A673 (cell line): Measurements from ENCODE around the gene TUBGCP3. TPM values are rescaled to one million over a fixed set of nuclear protein-coding genes. Genes with fewer than 3 reads are reported as not detected.

Experiments
- BruUV-seq: library from RNA; stranded (reverse); fragments of 400-500 nt; replicated peaks from 2 replicates; lab custom pipeline; 2021; lab: Mats Ljungman, UMichigan
- CTCF ChIA-PET: fragments of 300-600 bp; sonication (Branson Sonifier 250); formaldehyde crosslinking; loops from one replicate; lab custom pipeline; 2022; ENCODE audit warnings: antibody characterized with exemption; lab: Charles Lee
- POLR2A ChIA-PET: fragments of 300-600 bp; sonication (Branson Sonifier 250); formaldehyde crosslinking; loops from one replicate; lab custom pipeline; 2022; ENCODE audit warnings: antibody characterized with exemption; ENCODE audit not compliant: low non-redundant PET; lab: Charles Lee
- DNase-seq: peaks from one replicate; pipeline ENCODE4 v3.0.0-alpha.2; 2015; ENCODE audit warnings: low spot score
- H3K27ac ChIP-seq: fragments of 200-600 bp; sonication (generic); 2 replicates; pipeline ENCODE4 v1.5.1; 2016; ENCODE audit warnings: mixed run types, low read depth, mild to moderate bottlenecking, mixed read lengths, antibody characterized with exemption, low read length; ENCODE audit not compliant: poor library complexity, severe bottlenecking
- H3K27me3 ChIP-seq: fragments of 200-600 bp; sonication (generic); replicated peaks from 2 replicates; pipeline ENCODE4 v1.6.1; 2017; ENCODE audit warnings: mixed run types, low read depth, mild to moderate bottlenecking, mixed read lengths, antibody characterized with exemption, low read length; ENCODE audit not compliant: insufficient read depth, poor library complexity
- H3K36me3 ChIP-seq: fragments of 200-600 bp; sonication (generic); 2 replicates; pipeline ENCODE4 v1.6.1; 2016; ENCODE audit warnings: mixed run types, mild to moderate bottlenecking, mixed read lengths, antibody characterized with exemption, low read length; ENCODE audit not compliant: insufficient read depth, poor library complexity, severe bottlenecking
- H3K4me1 ChIP-seq: fragments of 200-600 bp; sonication (generic); 2 replicates; pipeline ENCODE4 v1.6.1; 2017; ENCODE audit warnings: mixed run types, mild to moderate bottlenecking, mixed read lengths, antibody characterized with exemption, low read length; ENCODE audit not compliant: insufficient read depth, poor library complexity, severe bottlenecking
- H3K4me3 ChIP-seq: fragments of 200-600 bp; sonication (generic); 2 replicates; pipeline ENCODE4 v1.5.1; 2016; ENCODE audit warnings: low read depth, mixed run types, mild to moderate bottlenecking, mixed read lengths, low read length; ENCODE audit not compliant: poor library complexity, severe bottlenecking
- H3K9me3 ChIP-seq: fragments of 200-600 bp; sonication (generic); 2 replicates; pipeline ENCODE4 v1.6.1; 2016; ENCODE audit warnings: mixed run types, low read depth, mild to moderate bottlenecking, mixed read lengths, antibody characterized with exemption, low read length; ENCODE audit not compliant: poor library complexity, severe bottlenecking
- EZH2 ChIP-seq: fragments of 200-600 bp; sonication (generic); IDR thresholded peaks from 2 replicates; pipeline ENCODE4 v1.6.1; 2017; ENCODE audit warnings: borderline replicate concordance, low read depth, mild to moderate bottlenecking, mixed read lengths, antibody characterized with exemption, low read length; ENCODE audit not compliant: poor library complexity, severe bottlenecking
- intact Hi-C: fragments of 100-400 bp; cut with micrococcal nuclease; formaldehyde crosslinking; loops from one replicate; pipeline ENCODE4 v1.10.0; 2022; ENCODE audit not compliant: unreplicated experiment
- total RNA-seq: library from RNA; stranded (reverse); gene quantifications from 2 replicates; pipeline ENCODE4 v1.2.3, GENCODE V29; 2021
- TF ChIP-seq, protein P1 (sequence below): fragments of 300-800, 200-600 bp; sonication (generic); conservative IDR thresholded peaks from 2 replicates; pipeline ENCODE4 v1.5.1; 2017; ENCODE audit warnings: low read depth, mild to moderate bottlenecking, antibody characterized with exemption, low read length, moderate library complexity, mixed read lengths

TUBGCP3 gene
- total RNA-seq, 1 experiment from 2014 or later = 61.4 TPM

GRCh38 chr13:112572366-112572765, 15.6 kb downstream of the TUBGCP3 start:
- no peak for DNase-seq
- peaks cover 14% of the 10 kb centered on the region for H3K36me3 ChIP-seq
- intact Hi-C loops = no loop called here
- no peaks in the 10 kb centered on the region for H3K27me3 ChIP-seq
- BruUV-seq = no TSS peak
- ChIA-PET POLR2A (no interaction called here), CTCF (no interaction called here)
- H3K4me1 ChIP-seq = peaks cover 6% of the 10 kb centered on the region
- no peak for TF ChIP-seq EZH2
- TF ChIP-seq, protein P1, sequence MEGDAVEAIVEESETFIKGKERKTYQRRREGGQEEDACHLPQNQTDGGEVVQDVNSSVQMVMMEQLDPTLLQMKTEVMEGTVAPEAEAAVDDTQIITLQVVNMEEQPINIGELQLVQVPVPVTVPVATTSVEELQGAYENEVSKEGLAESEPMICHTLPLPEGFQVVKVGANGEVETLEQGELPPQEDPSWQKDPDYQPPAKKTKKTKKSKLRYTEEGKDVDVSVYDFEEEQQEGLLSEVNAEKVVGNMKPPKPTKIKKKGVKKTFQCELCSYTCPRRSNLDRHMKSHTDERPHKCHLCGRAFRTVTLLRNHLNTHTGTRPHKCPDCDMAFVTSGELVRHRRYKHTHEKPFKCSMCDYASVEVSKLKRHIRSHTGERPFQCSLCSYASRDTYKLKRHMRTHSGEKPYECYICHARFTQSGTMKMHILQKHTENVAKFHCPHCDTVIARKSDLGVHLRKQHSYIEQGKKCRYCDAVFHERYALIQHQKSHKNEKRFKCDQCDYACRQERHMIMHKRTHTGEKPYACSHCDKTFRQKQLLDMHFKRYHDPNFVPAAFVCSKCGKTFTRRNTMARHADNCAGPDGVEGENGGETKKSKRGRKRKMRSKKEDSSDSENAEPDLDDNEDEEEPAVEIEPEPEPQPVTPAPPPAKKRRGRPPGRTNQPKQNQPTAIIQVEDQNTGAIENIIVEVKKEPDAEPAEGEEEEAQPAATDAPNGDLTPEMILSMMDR = no peak
- no peak overlapping the region for H3K27ac ChIP-seq
- H3K9me3 ChIP-seq = no peaks in the 10 kb centered on the region
- no peak overlapping the region for H3K4me3 ChIP-seq

DNA sequence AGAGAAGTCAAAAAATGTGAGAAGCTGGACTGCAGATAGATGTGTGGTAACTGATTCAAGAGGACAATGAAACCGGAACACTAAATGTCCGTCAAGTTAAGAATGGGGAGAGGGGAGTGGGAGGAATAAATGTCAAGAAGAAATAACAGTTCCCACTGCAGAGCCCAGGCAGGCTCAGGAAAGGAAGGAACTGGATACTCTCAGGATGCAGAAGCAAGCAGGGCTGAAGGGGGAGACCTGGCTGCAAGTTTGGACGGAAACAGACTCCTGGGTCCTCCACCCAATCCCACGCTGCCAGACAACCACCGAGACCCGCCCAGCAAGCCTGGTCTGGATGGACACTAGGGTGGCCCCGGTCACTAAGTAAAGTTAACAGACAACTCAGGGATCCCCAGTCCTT, 18.1 kb downstream of the TUBGCP3 start:
- TF ChIP-seq, protein P1 = no peak
- no peak for TF ChIP-seq EZH2
- intact Hi-C loops = no loop called here
- Histone ChIP-seq H3K4me3 (no peak overlapping the region), H3K9me3 (no peaks in the 10 kb centered on the region), H3K4me1 (peaks cover 6% of the 10 kb centered on the region), H3K27me3 (no peaks in the 10 kb centered on the region), H3K27ac (no peak overlapping the region), H3K36me3 (peaks cover 30% of the 10 kb centered on the region)
- ChIA-PET POLR2A (no interaction called here), CTCF (no interaction called here)
- no peak for DNase-seq
- BruUV-seq = no TSS peak

DNA sequence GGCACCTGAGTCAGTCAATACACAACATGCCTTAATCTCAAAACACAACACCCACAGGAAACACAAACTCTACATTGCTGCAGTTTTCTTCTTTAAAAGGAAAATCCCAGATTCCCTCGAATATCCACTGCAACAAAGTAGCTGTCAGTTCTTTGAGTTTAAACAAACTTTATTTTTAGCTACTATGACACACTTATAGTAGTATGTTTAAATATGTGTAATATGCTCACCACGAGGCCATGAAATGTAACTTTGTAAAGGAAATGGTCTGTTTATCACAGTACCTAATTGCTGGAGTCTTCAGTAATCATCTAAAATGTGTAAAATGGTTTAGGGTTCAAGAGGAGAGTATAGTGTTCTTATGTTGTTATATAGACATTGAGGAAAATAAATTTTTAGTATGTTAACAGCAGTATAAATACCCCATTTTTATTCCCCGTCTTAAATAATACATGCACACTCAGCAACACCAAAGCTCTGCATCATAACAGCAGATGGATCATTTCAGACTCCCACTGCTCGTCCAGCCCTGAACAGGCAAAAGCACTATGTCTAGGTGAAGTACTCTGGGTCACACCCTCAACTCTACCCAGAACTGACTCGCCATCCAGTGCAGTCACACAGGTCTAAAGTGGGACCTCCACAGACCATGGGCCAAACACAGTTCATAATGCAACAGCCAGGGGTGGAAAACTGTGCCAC, 20.6 kb downstream of the TUBGCP3 start:
- DNase-seq = no peak
- BruUV-seq = no TSS peak
- TF ChIP-seq, protein P1 = no peak
- TF ChIP-seq EZH2 = no peak
- Histone ChIP-seq H3K4me3 (no peak overlapping the region), H3K36me3 (peaks cover 40% of the 10 kb centered on the region), H3K4me1 (no peaks in the 10 kb centered on the region), H3K27me3 (no peaks in the 10 kb centered on the region), H3K9me3 (no peaks in the 10 kb centered on the region), H3K27ac (no peak overlapping the region)
- CTCF ChIA-PET = no interaction called here
- intact Hi-C loops = no loop called here
- POLR2A ChIA-PET = no interaction called here
